RWPE2 (cell line): ENCODE results near the gene CCDC134.

Source experiments
- ATAC-seq: fragments of 200-7000 bp; cut with Tn5 transposase; 3 replicates; pipeline ENCODE4 v1.9.1; 2021; ENCODE audit warnings: low read depth
- DNase-seq: peaks from one replicate; pipeline ENCODE4 v3.0.0-alpha.2; 2020; ENCODE audit warnings: low spot score
- H3K27ac ChIP-seq: fragments of 450-650 bp; 2 replicates; pipeline ENCODE4 v1.5.1; 2017; ENCODE audit warnings: mild to moderate bottlenecking; ENCODE audit not compliant: poor library complexity, severe bottlenecking
- H3K27me3 ChIP-seq: fragments of 250-450 bp; sonication (Bioruptor Pico); 2 replicates; pipeline ENCODE4 v1.5.1; 2021; ENCODE audit warnings: mild to moderate bottlenecking, moderate library complexity; ENCODE audit not compliant: insufficient read depth, poor library complexity, severe bottlenecking
- H3K36me3 ChIP-seq: fragments of 250-450 bp; sonication (Bioruptor Pico); 2 replicates; pipeline ENCODE4 v1.5.1; 2020; ENCODE audit warnings: low read depth, mild to moderate bottlenecking, moderate library complexity
- H3K4me1 ChIP-seq: fragments of 250-450 bp; sonication (Bioruptor Pico); 2 replicates; pipeline ENCODE4 v1.5.1; 2021; ENCODE audit warnings: mild to moderate bottlenecking, moderate library complexity; ENCODE audit not compliant: insufficient read depth, poor library complexity, severe bottlenecking
- H3K4me3 ChIP-seq: fragments of 250-450 bp; sonication (Bioruptor Pico); 2 replicates; pipeline ENCODE4 v1.5.1; 2021; ENCODE audit warnings: mild to moderate bottlenecking, moderate library complexity; ENCODE audit not compliant: severe bottlenecking
- H3K9me3 ChIP-seq: fragments of 250-450 bp; sonication (Bioruptor Pico); 2 replicates; pipeline ENCODE4 v1.5.1; 2021; ENCODE audit warnings: mild to moderate bottlenecking, moderate library complexity; ENCODE audit not compliant: severe bottlenecking
- TF ChIP-seq, protein P1 (sequence below): fragments of 450-650 bp; IDR thresholded peaks from one replicate; pipeline ENCODE4 v1.5.1; 2017; ENCODE audit warnings: mild to moderate bottlenecking, moderate library complexity; ENCODE audit not compliant: poor library complexity, severe bottlenecking

Gene CCDC134

DNA sequence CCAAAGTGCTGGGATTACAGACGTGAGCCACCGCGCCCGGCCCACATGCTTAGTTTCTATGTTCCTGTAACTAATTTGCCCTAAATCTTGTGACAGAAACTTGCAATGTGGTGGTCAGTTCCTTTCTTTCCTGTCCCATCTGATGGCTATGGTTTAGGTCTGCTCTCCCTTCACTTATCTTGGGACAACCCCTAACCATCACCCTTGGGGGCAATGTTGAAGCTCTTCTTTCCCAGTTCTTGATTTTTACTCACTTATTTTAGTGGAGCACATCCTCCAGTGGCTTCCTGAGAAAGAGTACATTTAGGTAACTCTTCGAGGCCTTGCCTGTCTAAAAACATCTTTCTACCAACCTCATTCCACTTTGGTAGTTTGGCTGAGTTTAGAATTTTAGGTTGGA lies 39.7 kb downstream of the CCDC134 start:
- Histone ChIP-seq H3K4me1 (peaks cover 71% of the 10 kb centered on the region), H3K4me3 (no peak overlapping the region), H3K27ac (peak overlapping the region; percentile 49), H3K36me3 (peaks cover 91% of the 10 kb centered on the region), H3K27me3 (no peaks in the 10 kb centered on the region), H3K9me3 (no peaks in the 10 kb centered on the region)
- ATAC-seq (no peak), DNase-seq (no peak)
- TF ChIP-seq, protein P1, sequence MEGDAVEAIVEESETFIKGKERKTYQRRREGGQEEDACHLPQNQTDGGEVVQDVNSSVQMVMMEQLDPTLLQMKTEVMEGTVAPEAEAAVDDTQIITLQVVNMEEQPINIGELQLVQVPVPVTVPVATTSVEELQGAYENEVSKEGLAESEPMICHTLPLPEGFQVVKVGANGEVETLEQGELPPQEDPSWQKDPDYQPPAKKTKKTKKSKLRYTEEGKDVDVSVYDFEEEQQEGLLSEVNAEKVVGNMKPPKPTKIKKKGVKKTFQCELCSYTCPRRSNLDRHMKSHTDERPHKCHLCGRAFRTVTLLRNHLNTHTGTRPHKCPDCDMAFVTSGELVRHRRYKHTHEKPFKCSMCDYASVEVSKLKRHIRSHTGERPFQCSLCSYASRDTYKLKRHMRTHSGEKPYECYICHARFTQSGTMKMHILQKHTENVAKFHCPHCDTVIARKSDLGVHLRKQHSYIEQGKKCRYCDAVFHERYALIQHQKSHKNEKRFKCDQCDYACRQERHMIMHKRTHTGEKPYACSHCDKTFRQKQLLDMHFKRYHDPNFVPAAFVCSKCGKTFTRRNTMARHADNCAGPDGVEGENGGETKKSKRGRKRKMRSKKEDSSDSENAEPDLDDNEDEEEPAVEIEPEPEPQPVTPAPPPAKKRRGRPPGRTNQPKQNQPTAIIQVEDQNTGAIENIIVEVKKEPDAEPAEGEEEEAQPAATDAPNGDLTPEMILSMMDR = no peak

DNA sequence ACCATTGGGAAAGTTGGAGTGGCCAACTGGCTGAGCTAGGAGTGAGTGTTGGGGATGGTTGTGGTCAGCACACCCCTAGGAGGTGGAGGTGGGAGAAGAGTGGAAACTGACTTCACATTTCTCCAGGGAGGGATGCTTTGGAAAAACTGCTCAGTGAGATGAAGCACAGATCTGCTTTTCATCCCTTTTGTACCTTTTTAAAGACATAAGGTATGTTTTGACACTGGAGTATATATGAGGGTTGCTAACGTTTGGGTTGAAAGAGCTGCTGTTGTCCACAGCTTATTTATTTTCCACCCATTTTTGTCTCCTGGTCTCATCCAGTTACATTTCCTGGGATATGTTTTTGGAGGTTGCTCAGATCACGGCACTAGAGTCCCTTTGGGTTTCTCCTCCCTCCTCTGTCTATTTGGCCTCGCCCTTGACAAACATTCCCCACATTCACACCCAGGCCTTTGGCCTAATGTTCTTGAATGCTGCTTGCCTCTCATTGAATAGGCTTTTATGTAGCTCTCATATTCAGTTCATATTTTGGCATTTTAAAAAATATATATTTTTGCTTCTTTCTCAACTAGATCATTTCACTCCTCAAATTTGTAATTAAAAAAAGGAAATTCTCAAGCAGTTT lies 40.7 kb downstream of the CCDC134 start:
- TF ChIP-seq, protein P1 = no peak
- Histone ChIP-seq H3K9me3 (no peaks in the 10 kb centered on the region), H3K36me3 (peaks cover 91% of the 10 kb centered on the region), H3K4me1 (peaks cover 78% of the 10 kb centered on the region), H3K27me3 (no peaks in the 10 kb centered on the region), H3K4me3 (no peak overlapping the region), H3K27ac (peak overlapping the region; percentile 49)
- DNase-seq (no peak), ATAC-seq (peak; percentile 48)

DNA sequence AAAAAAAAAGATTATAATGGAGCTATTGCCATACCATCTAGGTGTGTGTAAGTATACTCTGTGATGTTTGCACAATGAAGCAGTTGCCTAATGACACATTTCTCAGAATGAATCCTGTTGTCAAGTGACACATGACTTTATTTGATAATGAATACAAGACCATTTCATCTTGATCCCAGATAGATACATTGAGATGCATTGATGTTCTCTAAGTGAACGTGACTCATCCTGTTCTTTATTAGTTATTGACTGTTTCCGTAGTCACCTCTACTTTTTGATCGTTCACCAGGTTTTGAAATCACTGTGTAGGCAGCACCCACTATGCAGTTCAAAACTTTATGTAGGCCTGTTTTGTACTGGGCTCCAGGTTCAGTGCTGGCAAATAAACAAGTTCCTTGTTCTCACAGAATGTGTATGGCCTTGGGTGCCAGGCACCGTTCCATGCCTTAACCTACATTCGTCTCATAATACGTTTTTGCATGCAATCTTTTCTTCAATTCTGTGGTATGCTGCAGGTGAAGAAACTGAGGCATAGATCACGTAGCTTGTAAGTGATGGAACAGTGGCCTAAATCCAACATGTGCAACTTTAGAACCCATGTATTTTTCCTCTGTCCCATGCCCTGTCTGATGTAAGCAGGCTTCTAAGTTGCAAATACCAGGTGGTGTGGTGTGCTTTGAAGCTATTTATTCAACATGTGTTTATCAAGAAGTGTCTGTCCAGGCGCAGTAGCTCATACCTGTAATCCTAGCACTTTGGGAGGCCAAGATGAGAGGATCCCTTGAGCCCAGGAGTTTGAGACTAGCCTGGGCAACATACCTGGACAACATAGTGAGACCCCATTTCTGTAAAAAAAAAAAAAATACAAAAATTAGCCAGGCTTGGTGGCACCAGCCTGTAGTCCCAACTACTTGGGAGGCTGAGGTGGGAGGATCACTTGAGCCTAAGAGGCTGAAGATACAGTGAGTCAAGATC lies 42.8 kb downstream of the CCDC134 start:
- H3K36me3 ChIP-seq = peaks cover 76% of the 10 kb centered on the region
- peak overlapping the region; percentile 35 for H3K27ac ChIP-seq
- no peaks in the 10 kb centered on the region for H3K27me3 ChIP-seq
- H3K9me3 ChIP-seq = no peaks in the 10 kb centered on the region
- no peak for ATAC-seq
- no peak for DNase-seq
- peaks cover 83% of the 10 kb centered on the region for H3K4me1 ChIP-seq
- TF ChIP-seq, protein P1 = no peak
- H3K4me3 ChIP-seq = no peak overlapping the region

DNA sequence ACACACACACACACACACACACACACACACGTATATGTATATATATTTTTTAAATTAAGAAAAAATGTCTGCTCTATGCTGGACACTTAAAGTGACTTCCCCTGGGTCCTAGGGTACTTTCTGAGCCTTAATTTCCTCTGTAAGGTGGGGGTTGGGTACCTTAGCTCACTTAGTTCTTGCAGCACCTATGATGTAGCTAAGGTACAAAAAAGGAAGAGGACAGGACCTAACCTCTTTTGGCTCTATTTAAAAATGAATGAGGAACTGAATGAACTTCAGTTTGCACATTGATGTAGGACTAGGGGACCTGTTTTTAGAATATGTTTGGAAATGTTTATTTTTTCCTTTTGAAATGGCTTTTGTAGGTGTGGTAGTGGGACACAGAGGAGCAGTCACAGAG lies 43.6 kb downstream of the CCDC134 start:
- peak overlapping the region; percentile 35 for H3K27ac ChIP-seq
- H3K4me3 ChIP-seq = no peak overlapping the region
- DNase-seq = no peak
- no peaks in the 10 kb centered on the region for H3K27me3 ChIP-seq
- peaks cover 76% of the 10 kb centered on the region for H3K36me3 ChIP-seq
- H3K9me3 ChIP-seq = no peaks in the 10 kb centered on the region
- TF ChIP-seq, protein P1 = no peak
- ATAC-seq = no peak
- peaks cover 75% of the 10 kb centered on the region for H3K4me1 ChIP-seq
